LNCAP (cell line): Measurements from ENCODE around the gene FHOD3.

Experiments used
- CTCF ChIP-seq: fragments of 450-650 bp; IDR thresholded peaks from 2 replicates; pipeline ENCODE4 v1.5.1; 2017; ENCODE audit warnings: mild to moderate bottlenecking

The FHOD3 gene

DNA sequence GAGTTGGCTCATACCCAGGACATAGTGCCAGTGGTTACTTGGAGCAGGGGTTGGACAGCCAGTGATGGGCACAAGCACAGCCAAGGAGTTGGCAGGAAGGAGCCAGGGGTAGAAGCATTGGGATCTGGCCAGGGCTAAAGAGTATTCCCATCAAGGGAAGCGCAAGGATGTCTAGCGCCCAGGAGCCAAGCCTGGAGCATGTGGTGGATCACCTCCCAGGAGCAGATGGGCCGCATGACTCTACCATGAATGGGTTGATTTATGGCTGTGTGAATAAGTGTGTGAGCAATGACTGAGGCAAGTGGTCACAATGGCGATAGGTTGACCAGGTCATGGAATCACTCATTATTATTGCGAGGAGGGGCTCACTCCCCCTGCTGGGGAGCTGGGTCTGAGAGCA is 111.1 kb downstream of the FHOD3 start:
- no peak for TF ChIP-seq CTCF

DNA sequence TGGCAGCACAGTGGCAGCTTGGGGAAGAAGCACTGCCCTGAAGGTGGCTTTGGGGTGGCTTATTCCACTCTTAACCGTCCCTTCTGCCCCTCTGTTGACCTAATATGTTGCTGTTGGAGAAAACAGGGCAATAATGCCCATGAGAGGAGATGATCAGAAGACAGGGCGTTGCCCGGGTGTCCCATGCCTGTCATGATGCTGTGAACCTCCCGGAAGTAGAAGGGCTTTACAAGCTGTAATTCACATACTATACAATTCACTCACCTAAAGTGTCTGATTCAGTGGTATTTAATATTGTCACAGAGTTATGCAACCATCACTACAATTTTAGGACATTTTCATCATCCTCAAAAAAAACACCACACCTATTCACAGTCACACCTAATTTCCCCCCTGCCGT is 112.3 kb downstream of the FHOD3 start:
- no peak for TF ChIP-seq CTCF

- TF ChIP-seq CTCF, result no peak
These were observed 112.8 kb downstream of the FHOD3 start for GRCh38 chr18:36410346-36410745.

GRCh38 chr18:36411745-36412168 is 114.2 kb downstream of the FHOD3 start:
- TF ChIP-seq CTCF, result peak; percentile 49; the same call in 1 of the 2 replicates

DNA sequence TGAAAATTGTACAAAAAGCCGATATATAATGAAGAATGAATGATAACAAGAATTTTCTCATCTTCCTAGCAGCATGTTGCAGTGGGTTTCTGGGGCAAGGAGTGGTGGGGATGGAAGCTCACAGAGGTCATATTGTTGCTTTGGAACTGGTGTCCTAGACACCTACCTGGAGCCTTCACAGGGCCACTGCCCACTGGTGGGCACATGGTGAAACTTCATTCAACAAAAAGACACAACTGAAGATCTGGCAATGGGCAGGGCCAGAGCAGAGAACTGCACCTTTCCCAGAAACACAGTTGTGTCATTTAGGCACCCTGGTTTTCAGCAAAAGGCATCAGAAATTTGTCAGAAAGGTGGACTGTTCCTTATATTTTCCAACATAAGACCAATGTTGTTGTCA is 115.3 kb downstream of the FHOD3 start:
- peak; percentile 47 for TF ChIP-seq CTCF

- TF ChIP-seq CTCF, result no peak
These were observed 117.7 kb downstream of the FHOD3 start for GRCh38 chr18:36415171-36415570.

DNA sequence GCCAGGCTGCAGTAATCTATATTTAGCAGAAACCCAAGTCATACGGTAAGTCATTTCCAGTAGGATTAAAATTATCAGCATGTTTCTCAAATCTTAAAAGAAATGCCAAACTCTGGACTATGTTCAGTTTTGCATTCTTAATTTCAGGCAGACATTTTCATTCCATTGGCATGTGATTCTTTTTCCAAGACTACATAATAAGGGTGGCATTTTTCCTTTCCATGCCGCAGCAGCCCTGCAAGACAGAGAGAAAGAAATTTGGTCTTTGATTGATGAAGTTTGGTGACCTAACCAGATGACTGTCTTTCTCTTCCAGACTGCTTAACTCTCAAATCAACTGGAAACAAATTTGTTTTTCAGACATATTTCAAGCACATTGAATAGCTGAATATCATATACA is 118.1 kb downstream of the FHOD3 start:
- TF ChIP-seq CTCF, result no peak

GRCh38 chr18:36419188-36419899 is 121.8 kb downstream of the FHOD3 start:
- no peak for TF ChIP-seq CTCF
